OCI-LY3 (cell line): ENCODE results near the gene OR2H1.

ENCODE experiments used
- EZH2phosphoT487 ChIP-seq: fragments of 200-600 bp; shearing (Covaris generic); IDR thresholded peaks from 2 replicates; pipeline ENCODE4 v1.6.1; 2018; ENCODE audit warnings: antibody characterized with exemption, mixed run types, low read depth
- TF ChIP-seq, protein P1 (sequence below): fragments of 200-600, 300-600 bp; sonication (generic); IDR thresholded peaks from 2 replicates; pipeline ENCODE4 v1.5.1; 2014; ENCODE audit warnings: antibody characterized with exemption, low read length, low read depth

DNA sequence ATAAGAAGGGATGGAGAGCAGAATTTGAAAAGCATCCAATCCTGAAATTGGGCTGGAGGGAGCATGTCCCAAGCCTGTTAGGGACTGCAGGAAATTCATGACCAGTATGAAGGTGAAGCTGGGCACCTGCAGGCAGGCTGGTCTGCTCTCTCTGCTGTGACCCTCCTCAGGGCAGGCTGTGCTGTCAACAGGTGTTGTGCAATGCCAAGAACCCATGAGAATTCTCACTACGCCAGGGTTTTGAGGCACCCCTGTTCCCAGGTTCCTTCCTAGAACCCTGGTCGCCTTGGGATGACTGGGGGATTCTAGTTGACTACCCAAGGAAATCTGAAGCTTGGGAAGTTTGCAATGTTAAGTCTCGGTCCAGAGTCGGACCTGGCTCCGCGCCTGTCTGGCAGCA, 44.2 kb downstream of the OR2H1 start:
- TF ChIP-seq, protein P1, sequence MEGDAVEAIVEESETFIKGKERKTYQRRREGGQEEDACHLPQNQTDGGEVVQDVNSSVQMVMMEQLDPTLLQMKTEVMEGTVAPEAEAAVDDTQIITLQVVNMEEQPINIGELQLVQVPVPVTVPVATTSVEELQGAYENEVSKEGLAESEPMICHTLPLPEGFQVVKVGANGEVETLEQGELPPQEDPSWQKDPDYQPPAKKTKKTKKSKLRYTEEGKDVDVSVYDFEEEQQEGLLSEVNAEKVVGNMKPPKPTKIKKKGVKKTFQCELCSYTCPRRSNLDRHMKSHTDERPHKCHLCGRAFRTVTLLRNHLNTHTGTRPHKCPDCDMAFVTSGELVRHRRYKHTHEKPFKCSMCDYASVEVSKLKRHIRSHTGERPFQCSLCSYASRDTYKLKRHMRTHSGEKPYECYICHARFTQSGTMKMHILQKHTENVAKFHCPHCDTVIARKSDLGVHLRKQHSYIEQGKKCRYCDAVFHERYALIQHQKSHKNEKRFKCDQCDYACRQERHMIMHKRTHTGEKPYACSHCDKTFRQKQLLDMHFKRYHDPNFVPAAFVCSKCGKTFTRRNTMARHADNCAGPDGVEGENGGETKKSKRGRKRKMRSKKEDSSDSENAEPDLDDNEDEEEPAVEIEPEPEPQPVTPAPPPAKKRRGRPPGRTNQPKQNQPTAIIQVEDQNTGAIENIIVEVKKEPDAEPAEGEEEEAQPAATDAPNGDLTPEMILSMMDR, result no peak
- no peak for TF ChIP-seq EZH2phosphoT487
